GM18511 (cell line): ENCODE measurements around the gene SETD3.

Experiments used
- ATAC-seq: cut with Tn5 transposase; IDR thresholded peaks from one replicate; pipeline ENCODE4 v1.9.1; 2021; ENCODE audit warnings: mild to moderate bottlenecking, moderate library complexity; ENCODE audit not compliant: unreplicated experiment

SETD3 gene

GRCh38 chr14:99461411-99462085 is 19.1 kb downstream of the SETD3 start:
- ATAC-seq, result no peak

- no peak for ATAC-seq
These were observed 19.9 kb downstream of the SETD3 start for GRCh38 chr14:99460793-99461192.

GRCh38 chr14:99459481-99460100 is 21.1 kb downstream of the SETD3 start:
- ATAC-seq, result no peak

- ATAC-seq, result no peak
These were observed 26.4 kb downstream of the SETD3 start for GRCh38 chr14:99454246-99454645.

GRCh38 chr14:99452968-99453367 is 27.7 kb downstream of the SETD3 start:
- no peak for ATAC-seq

GRCh38 chr14:99451234-99451633 is 29.4 kb downstream of the SETD3 start:
- ATAC-seq, result no peak

- no peak for ATAC-seq
These were observed 30.4 kb downstream of the SETD3 start for GRCh38 chr14:99450266-99450665.

GRCh38 chr14:99447739-99448138 is 32.9 kb downstream of the SETD3 start:
- no peak for ATAC-seq

GRCh38 chr14:99445931-99446330 is 34.7 kb downstream of the SETD3 start:
- ATAC-seq, result no peak

- peak; percentile 74 for ATAC-seq
These were observed 38.7 kb downstream of the SETD3 start for GRCh38 chr14:99441918-99442317.

- peak; percentile 25 for ATAC-seq
These were observed 39.3 kb downstream of the SETD3 start for GRCh38 chr14:99441157-99441870.

GRCh38 chr14:99440278-99440677 is 40.4 kb downstream of the SETD3 start:
- no peak for ATAC-seq

GRCh38 chr14:99437706-99438105 is 43.0 kb downstream of the SETD3 start:
- ATAC-seq, result no peak

GRCh38 chr14:99436247-99437180 is 44.1 kb downstream of the SETD3 start:
- no peak for ATAC-seq

GRCh38 chr14:99435327-99435726 is 45.3 kb downstream of the SETD3 start:
- no peak for ATAC-seq

GRCh38 chr14:99432485-99432884 is 48.2 kb downstream of the SETD3 start:
- ATAC-seq, result no peak

GRCh38 chr14:99431986-99432385 is 48.7 kb downstream of the SETD3 start:
- no peak for ATAC-seq

GRCh38 chr14:99430491-99430890 is 50.2 kb downstream of the SETD3 start:
- ATAC-seq, result peak; percentile 82

GRCh38 chr14:99427632-99428300 is 52.9 kb downstream of the SETD3 start:
- no peak for ATAC-seq

GRCh38 chr14:99426813-99427346 is 53.8 kb downstream of the SETD3 start:
- no peak for ATAC-seq
